ENCODE measurements around the gene RAC2.

GRCh38 chr22:37223965-37224551 lies 20.0 kb downstream of the RAC2 start:
- TF ChIP-seq CTCF (IDR thresholded peaks at IDR 0.05) = no peak
- no peak for TF ChIP-seq POLR2A (IDR thresholded peaks at IDR 0.05)

Data from adrenal gland (tissue), 5 donors.